ENCODE data around the gene AFF3. TPM values are rescaled to one million over a fixed set of nuclear protein-coding genes. Genes with fewer than 3 reads are reported as not detected.

Gene AFF3
- total and polyA plus RNA-seq, 2 of the 4 experiments (the other 2 are of a cell fraction), result 12.9 to 14.3 TPM

- dilution Hi-C loops (cut with HindIII; ENCODE audit: low sequenced_read_pairs, unreplicated experiment) (no loop called here), intact Hi-C loops (cut with micrococcal nuclease) (no loop called here), in situ Hi-C loops (cut with MboI; ENCODE audit: low sequenced_read_pairs) (no loop called here)
- peak overlapping the region; percentile 78 for H2BK5ac ChIP-seq (ENCODE audit: low read depth, low read length, poor library complexity, severe bottlenecking)
- peak overlapping the region; percentile 87 for H3K4ac ChIP-seq (ENCODE audit: low read depth, low read length)
- peak overlapping the region; percentile 90 for H2BK120ac ChIP-seq (ENCODE audit: low read depth, low read length)
- ChIA-PET POLR2A (ENCODE audit: unreplicated experiment) (no interaction called here), CTCF (no interaction called here)
- peak overlapping the region; percentile 84 for H3K14ac ChIP-seq (replicated peaks; ENCODE audit: low read depth, low read length)
- no peaks in the 10 kb centered on the region for H4K20me1 ChIP-seq (ENCODE audit: insufficient read depth, low read length)
- peak overlapping the region; percentile 32 for H3K18ac ChIP-seq (ENCODE audit: low read depth, low read length)
- peak overlapping the region; percentile 80 to 87 for H4K8ac ChIP-seq (ENCODE audit: low read depth in 2 of 2, low read length in 2 of 2)
- H3K4me1 ChIP-seq (ENCODE audit: control insufficient read depth, insufficient read depth, low read length), result peaks cover 31% of the 10 kb centered on the region
- no peak overlapping the region for H2AK9ac ChIP-seq (replicated peaks; ENCODE audit: low read depth, low read length, poor library complexity)
- H4K5ac ChIP-seq (ENCODE audit: low read depth, low read length), result peak overlapping the region; percentile 56
- WGBS, 2 experiments (ENCODE audit: extremely low coverage in 2 of 2, insufficient read length in 1 of 2), result no CpG with 5 or more reads among the region's 4 CpGs
- no peak overlapping the region for H2AFZ ChIP-seq (replicated peaks; ENCODE audit: low read length, poor library complexity)
- H3K27me3 ChIP-seq (ENCODE audit: control insufficient read depth, insufficient read depth, low read length), result no peaks in the 10 kb centered on the region
- DNase-seq (no peak), ATAC-seq (ENCODE audit: low read depth) (no peak)
- peak overlapping the region; percentile 75; the same call in 1 of the 2 replicates for H2BK20ac ChIP-seq (ENCODE audit: low read depth, low read length)
- H2AK5ac ChIP-seq (ENCODE audit: low read depth, low read length), result peak overlapping the region; percentile 91
- no peaks in the 10 kb centered on the region for H3K9me3 ChIP-seq (ENCODE audit: control insufficient read depth, insufficient read depth, low read length)
- H2BK15ac ChIP-seq (ENCODE audit: low read depth, low read length), result peak overlapping the region; percentile 87; the same call in 2 of the 3 replicates
- H3K36me3 ChIP-seq (ENCODE audit: control insufficient read depth, insufficient read depth, low read length), result peaks cover 3% of the 10 kb centered on the region; the same call in 1 of the 2 replicates
- 0 out of 2 replicates have a peak overlapping the region, but pooled peaks have one; percentile 29 for H3K23ac ChIP-seq (ENCODE audit: low read depth, low read length)
- H3K27ac ChIP-seq (ENCODE audit: insufficient read depth, low read length), result peak overlapping the region; percentile 28; the same call in 1 of the 2 replicates
- H3K4me3 ChIP-seq (ENCODE audit: insufficient read depth, low read depth, low read length), result no peak overlapping the region
- no peak overlapping the region for H3K4me2 ChIP-seq (ENCODE audit: low read depth, low read length)
- H3K9ac ChIP-seq (ENCODE audit: low read depth, low read length), result no peak overlapping the region; the same call in 1 of the 2 replicates
- TF ChIP-seq NFE2L2 (IDR thresholded peaks at IDR 0.05; ENCODE audit: low read depth, low read length) (no peak), CEBPB (IDR thresholded peaks at IDR 0.05; ENCODE audit: low read depth, low read length) (no peak), POLR2A (IDR thresholded peaks at IDR 0.05; ENCODE audit: low read depth, low read length) (no peak)
- H4K91ac ChIP-seq (ENCODE audit: insufficient read depth, low read depth, low read length), result peak overlapping the region; percentile 85
- BruUV-seq (replicated peaks), result no TSS peak
- H3K56ac ChIP-seq (ENCODE audit: extremely low read depth, insufficient read depth, low read length), result no peak overlapping the region; the same call in 1 of the 2 replicates
- peaks cover 26% of the 10 kb centered on the region for H3K9me1 ChIP-seq (ENCODE audit: insufficient read depth, low read length)
- H3K79me1 ChIP-seq (ENCODE audit: low read depth in 1 of 2, low read length in 2 of 2), result peaks cover 17 to 73% of the 10 kb centered on the region in 2 experiments; a peak in 3 of 4 replicates
These were observed 274.1 kb downstream of the AFF3 start for GRCh38 chr2:99868260-99868659.

Data from IMR-90 (cell line).